ENCODE data around the gene HBD.

HBD gene

GRCh38 chr11:5196067-5196466 lies 38.2 kb downstream of the HBD start:
- no peak overlapping the region for H3K4me3 ChIP-seq (ENCODE audit: low read depth in 1 of 2, low read length in 1 of 2)
- no peaks in the 10 kb centered on the region for H3K27me3 ChIP-seq
- no peaks in the 10 kb centered on the region for H3K36me3 ChIP-seq
- no peak overlapping the region for H3K27ac ChIP-seq
- no peaks in the 10 kb centered on the region for H3K9me3 ChIP-seq
- TF ChIP-seq CTCF (IDR thresholded peaks at IDR 0.05), result no peak
- no peaks in the 10 kb centered on the region for H3K4me1 ChIP-seq (ENCODE audit: control insufficient read depth in 1 of 2, insufficient read depth in 1 of 2, low read depth in 1 of 2, low read length in 1 of 2)

- no peaks in the 10 kb centered on the region for H3K36me3 ChIP-seq
Observed at GRCh38 chr11:5192738-5193137, 41.5 kb downstream of the HBD start.

GRCh38 chr11:5188201-5188600 lies 46.1 kb downstream of the HBD start:
- no peaks in the 10 kb centered on the region for H3K27me3 ChIP-seq
- no peaks in the 10 kb centered on the region for H3K9me3 ChIP-seq
- H3K4me3 ChIP-seq (ENCODE audit: low read depth in 1 of 2, low read length in 1 of 2), result no peak overlapping the region
- TF ChIP-seq CTCF (IDR thresholded peaks at IDR 0.05), result no peak
- H3K36me3 ChIP-seq, result no peaks in the 10 kb centered on the region
- H3K4me1 ChIP-seq (ENCODE audit: control insufficient read depth in 1 of 2, insufficient read depth in 1 of 2, low read depth in 1 of 2, low read length in 1 of 2), result no peaks in the 10 kb centered on the region
- no peak overlapping the region for H3K27ac ChIP-seq

More at GRCh38 chr11:5192738-5193137, 41.5 kb downstream of the HBD start:
- H3K27me3 ChIP-seq, result no peaks in the 10 kb centered on the region
- H3K9me3 ChIP-seq, result no peaks in the 10 kb centered on the region
- no peak for TF ChIP-seq CTCF (IDR thresholded peaks at IDR 0.05)
- no peak overlapping the region for H3K27ac ChIP-seq
- no peaks in the 10 kb centered on the region for H3K4me1 ChIP-seq (ENCODE audit: control insufficient read depth in 1 of 2, insufficient read depth in 1 of 2, low read depth in 1 of 2, low read length in 1 of 2)
- H3K4me3 ChIP-seq (ENCODE audit: low read depth in 1 of 2, low read length in 1 of 2), result no peak overlapping the region

Measured in neutrophil (primary cell).